ENCODE measurements around the gene AP5B1.

DNA sequence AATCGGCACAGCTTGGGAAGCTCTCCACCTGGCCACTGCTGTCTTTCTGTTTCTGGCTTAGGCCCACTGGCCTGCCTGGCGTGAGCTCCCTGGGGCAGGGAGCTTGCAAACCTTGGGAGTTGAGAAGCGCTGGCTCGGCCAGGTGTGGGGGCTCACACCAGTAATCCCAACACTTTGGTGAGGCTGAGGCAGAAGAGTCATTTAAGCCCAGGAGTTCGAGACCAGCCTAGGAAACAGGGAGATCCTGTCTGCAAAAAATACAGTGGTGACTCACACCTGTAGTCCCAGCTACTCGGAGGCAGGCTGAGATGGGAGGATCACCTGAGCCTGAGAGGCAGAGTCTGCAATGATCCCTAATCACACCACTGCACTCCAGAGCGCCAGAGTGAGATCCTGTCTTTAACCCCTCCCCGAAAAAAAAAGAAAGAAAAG, 4.0 kb downstream of the AP5B1 start:
- TF ChIP-seq, protein P1, sequence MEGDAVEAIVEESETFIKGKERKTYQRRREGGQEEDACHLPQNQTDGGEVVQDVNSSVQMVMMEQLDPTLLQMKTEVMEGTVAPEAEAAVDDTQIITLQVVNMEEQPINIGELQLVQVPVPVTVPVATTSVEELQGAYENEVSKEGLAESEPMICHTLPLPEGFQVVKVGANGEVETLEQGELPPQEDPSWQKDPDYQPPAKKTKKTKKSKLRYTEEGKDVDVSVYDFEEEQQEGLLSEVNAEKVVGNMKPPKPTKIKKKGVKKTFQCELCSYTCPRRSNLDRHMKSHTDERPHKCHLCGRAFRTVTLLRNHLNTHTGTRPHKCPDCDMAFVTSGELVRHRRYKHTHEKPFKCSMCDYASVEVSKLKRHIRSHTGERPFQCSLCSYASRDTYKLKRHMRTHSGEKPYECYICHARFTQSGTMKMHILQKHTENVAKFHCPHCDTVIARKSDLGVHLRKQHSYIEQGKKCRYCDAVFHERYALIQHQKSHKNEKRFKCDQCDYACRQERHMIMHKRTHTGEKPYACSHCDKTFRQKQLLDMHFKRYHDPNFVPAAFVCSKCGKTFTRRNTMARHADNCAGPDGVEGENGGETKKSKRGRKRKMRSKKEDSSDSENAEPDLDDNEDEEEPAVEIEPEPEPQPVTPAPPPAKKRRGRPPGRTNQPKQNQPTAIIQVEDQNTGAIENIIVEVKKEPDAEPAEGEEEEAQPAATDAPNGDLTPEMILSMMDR (IDR thresholded peaks at IDR 0.05): no peak
- TF ChIP-seq POLR2A (IDR thresholded peaks at IDR 0.05): no peak

All from thyroid gland (tissue), 4 donors.